ENCODE results near the gene LHX1.

The LHX1 gene

DNA sequence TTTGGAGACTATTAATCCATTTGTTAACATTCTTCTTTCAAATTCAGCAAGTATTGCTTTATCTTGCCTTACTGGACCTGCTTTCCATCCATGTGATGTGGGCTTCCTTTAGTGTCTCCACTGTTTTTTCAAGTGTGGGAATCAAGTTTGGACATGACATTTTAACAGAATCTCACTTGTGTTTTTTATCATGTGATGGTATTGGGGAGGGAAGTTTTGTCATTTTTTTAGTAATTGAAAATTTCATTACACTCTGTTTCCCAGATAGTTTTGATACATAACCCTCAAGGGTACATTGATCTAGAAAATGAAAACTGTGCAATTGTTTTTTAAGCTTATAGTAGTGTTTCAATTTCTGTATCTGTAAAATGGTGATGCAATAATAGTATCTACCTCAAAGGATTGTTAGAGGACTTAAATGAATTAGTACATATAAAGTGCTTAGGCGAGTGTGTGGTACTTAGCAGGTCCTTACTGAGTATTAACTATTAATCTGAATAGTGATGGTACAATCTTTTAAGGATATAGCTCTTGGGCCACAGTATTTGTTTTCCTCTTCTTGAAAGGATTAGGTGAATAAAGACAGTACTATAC, 38.7 kb downstream of the LHX1 start:
- DNase-seq: no peak

DNA sequence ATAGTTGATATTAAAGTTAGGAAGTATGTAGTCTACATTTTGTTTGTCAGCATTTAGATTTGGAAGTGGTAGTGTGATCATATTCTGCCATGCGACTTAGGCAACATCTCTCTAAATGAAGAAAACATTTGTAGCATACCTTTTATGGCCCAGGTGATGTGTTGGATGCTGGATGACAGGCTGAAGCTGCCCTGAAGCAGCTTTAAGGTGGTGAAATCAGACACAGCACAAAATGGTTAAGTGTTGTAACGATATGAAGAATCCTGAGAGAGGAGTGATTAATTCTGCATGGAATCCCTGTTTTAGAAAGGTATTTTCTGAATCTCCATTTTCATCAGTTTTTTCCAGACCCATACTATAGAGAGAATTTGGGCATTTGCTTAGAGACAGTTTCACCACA, 39.8 kb downstream of the LHX1 start:
- DNase-seq: no peak

DNA sequence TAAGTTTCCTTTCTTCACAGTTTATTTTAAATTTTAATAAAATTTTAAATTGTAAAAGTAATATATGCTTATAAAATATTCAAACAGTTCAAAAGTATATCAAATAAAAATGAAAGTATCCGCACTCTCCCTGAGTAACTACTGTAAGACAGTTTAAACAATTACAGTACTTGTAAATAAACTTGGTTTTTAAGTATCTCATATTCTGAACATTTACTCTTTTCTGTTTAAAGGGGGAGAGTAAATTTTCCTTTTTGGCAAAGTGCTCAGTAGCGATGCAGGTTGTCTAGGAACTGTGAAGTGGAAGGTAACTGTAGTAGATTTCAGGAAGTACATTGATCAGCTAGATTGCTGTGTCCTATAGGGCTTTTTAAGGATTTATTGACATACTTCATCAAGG, 40.3 kb downstream of the LHX1 start:
- DNase-seq: no peak

DNA sequence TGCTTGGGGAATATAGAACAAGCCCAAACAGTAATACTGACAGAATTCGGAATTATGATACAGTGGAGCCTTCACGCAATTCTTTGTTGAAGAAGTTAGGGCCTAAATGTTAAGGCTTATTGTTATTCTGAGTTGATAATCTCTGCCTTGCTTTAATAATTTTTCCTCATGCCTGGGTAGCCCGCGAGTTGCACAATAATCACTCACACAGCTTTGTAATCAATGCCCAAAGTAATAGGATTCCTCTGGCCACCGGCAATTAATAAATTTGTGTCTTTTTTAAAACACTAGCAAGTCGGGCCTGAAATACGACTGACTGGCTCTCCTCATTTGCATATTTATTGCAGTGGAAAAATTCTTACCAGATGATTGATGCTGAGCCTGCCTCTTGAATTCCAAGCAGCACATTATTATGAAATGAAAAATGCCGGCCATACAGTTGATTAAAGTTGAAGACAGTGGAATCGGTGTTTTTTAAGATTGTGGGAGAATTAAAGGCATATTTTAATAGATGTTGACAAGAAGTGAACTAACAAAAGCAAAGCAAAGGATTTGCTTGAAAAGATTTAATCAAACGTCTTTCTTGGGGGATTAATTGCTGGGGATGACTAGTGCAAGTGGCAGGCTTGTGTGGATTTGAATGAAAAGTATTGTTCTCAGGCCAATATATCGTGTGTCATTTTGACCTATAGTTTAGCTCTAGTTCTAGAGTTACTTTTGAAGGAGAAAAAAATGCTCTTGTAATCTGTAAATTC, 41.7 kb downstream of the LHX1 start:
- DNase-seq: no peak

DNA sequence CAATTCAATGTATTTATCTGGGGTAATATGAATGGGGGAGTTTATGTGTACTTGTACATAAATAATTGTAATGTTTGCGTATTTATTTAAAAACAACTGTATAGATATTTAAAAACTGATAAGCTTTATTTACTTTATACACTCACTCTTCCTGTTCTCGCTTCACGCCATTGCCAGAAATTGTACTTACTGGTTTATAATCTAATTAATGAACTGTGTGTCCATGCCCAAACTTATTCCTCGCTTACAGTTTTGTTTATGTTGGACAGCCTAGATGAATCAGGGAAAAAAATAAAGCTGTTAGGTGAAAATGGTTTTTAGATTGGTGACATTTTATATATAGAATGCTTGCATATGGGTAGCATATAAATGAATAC, 42.3 kb downstream of the LHX1 start:
- DNase-seq: no peak

DNA sequence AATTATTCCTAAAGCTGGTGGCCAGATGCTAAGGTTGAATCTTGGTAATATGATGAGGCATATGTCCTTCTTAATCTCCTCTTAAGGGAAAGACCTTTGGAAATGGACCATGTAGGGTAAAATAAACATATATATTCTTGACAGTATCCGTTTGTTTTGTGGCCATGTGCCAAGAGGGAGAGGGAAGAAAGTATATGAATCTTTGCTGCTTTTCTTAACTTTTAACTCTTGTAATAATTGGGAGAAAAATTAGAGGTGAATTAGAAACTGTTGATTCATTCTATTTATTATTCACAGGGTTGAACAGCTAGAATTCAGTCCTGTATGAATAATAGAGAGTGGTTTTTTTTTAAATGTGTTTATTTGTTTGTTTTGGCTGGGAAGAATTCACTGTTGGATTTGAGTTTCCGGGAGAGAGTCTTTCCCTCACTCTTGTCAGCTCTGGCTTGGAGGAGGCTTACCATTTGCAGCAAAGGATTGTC, 43.0 kb downstream of the LHX1 start:
- DNase-seq: no peak

DNA sequence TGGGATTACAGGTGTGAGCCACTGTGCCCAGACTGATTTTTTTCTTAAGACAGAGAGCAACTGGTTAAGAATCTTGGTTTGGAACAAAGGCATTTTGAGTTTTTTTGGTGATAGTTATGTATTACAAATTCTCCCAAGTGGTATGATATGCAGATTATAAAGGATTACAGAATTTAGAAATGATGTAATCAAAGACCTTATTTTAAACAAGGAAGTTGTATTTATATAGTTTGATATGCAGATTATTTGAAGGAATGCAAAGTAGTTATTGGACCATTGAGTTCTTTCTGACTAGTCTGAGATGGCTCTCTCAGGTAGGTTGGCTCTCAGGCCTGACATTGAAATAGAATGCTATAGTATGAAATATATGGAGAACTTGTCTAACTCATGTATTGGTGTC, 46.3 kb downstream of the LHX1 start:
- DNase-seq: no peak

DNA sequence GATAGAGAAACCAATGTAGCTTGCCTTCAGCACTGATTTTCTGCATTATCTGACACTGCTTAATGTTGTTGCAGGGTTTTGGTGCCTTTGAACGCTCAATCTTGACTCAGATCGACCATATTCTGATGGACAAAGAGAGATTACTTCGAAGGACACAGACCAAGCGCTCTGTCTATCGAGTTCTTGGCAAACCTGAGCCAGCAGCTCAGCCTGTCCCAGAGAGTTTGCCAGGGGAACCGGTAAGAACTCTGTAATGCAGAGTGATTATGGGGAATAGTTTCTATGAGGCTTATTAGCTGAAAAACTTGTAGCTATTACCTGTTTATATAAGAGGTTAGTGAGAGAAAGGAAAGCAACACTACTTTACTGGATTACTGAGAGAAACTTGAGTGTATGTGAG, 51.9 kb downstream of the LHX1 start:
- DNase-seq: no peak

DNA sequence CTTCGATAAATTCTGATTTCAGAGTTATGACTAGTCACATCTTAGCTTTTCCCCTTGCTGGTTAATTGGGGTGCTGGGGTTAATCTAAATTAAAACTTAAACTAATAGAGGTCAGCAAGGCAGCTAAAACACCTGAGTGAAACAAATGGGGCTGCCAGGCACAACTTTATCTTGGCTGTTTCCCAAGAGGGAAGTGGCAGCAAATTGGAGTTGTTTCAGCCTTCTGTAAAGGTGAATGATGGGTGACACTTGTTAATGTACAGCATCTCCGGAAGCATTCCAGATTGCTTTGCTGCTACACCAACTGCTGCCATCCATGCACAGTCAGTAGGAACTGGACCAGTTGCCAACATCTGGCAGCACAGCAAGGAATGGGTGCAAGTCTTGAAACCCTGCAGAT, 55.4 kb downstream of the LHX1 start:
- no peak for DNase-seq

DNA sequence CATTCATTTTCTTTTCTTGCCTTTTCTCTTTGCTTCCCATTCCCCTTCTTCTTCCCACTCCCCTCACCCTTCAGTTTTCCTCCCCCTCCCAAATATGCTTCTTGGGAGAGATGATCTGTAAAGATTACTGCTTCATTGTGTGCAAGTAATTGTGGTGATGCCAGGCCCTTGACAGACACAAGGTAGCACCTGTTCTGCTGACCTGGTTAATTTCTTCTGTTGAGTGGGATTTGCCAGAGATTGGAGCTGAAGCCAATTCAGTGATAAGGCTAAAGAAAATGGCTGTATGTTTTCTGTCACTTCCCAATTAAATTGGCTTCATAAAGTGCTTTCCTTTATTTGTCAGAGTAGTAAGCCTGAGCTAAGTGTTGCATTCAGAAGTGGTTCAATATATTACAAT, 56.0 kb downstream of the LHX1 start:
- DNase-seq: peak; percentile 61
